HG03066 (cell line): ENCODE data around the gene GLG1.
A peak's percentile ranks its signal among the peaks of the same experiment; 100 is the strongest.
"Not testable (repeated sequence)": the region's sequence is repeated elsewhere in the genome, so short reads cannot be mapped to it uniquely, and the experiment has no call there.

Experiments used
- ATAC-seq: cut with Tn5 transposase; IDR thresholded peaks from one replicate; pipeline ENCODE4 v1.9.1; 2021; ENCODE audit warnings: low read depth; ENCODE audit not compliant: unreplicated experiment

The GLG1 gene

DNA sequence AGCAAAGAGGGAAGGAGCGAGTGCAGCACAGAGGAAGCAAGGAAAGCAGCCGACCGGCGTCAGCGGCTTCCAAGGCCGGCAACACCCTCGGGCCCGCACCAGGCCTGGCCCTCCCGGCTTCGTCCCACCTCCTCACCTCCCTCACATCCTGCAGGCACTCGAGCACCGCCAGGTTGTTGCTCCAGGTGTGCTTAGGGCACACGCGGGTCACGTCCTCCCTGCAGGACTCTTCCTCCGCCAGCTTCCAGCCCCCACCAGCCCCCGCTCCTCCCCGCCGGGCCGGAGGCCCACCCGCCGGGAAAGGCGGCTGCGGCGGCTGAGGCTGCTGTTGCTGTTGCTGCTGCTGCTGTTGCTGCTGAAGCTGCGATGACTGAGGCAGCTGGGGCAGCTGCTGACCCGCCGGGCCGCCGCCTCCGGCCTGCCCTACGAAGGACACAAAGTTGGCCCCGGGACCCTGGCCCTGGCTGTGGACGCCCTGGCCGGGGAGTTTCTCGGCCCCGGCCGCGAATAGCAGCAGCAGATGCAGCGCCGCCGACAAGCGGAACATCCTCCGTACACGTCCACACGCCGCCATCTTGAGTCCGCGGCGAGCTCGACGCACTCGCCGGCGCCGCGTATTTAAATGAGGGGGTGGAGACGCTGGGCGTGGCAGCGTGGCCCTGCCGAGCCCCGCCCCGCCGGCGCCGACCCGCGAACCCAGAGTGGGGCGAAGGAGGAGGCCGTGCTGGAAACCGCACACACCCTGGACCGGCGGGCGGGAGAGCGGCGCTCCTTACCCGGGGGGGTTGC, at the start of gene GLG1:
GLG1 (minus strand) TSS at position 594 of the 789 bp plus-strand sequence; CDS start at position 574, 20 bp downstream.
- peak; percentile 94 for ATAC-seq

DNA sequence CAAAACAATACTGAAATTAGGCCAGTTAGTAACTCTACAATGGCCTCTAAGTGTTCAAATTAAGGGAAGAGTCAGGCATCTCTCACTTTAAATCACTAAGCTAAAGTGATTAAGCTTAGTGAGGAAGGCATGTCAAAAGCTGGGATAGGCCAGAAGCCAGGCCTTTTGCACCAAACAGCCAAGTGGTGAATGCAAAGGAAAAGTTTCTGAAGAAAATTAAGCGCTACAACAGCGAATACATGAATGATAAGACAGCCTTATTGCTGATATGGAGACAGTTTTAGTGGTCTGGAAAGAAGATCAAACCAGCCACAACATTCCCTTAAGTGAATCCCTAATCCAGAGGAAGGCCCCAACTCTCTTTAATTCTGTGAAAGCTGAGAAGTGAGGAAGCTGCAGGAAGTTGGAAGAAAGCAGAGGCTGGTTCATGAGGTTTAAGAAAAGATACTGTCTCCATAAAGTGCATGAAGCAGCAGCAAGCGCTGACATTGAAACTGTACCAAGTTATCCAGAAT, 47.7 kb upstream of the GLG1 start:
- no peak for ATAC-seq

DNA sequence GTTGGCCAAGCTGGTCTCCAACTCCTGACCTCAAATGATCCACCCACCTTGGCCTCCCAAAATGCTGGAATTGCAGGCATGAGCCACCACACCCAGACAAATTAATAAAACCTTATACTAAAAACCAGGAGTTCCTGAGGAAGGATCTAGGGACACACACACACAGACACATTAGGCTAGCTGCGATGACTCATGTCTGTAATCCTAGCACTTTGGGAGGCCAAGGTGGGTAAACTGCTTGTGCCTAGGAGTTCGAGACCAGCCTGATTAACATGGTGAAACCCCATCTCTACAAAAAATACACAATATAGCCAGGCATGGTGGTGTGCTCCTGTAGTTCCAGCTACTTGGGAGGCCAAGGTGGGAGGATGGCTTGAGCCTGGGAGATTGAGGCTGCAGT, 46.0 kb upstream of the GLG1 start:
- ATAC-seq: not testable (repeated sequence)

DNA sequence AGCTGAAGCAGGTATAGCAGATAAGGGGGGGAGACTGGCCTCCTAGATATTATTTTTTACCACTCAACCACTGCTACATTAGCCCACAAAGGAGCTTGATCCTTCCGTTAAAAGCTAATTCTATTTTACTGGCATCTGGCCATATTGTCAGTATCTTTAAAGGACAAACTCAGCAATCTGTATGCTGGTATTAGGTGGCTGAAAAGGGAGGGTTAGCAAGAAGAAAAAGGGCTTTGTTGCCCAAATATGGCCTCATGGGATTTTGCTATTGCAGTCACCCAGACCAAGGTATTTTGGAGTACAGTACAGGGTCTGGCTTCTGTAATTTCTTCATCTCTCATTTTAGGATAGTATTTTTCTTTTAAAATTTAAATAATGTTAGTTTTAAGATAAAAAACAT, 45.3 kb upstream of the GLG1 start:
- no peak for ATAC-seq

DNA sequence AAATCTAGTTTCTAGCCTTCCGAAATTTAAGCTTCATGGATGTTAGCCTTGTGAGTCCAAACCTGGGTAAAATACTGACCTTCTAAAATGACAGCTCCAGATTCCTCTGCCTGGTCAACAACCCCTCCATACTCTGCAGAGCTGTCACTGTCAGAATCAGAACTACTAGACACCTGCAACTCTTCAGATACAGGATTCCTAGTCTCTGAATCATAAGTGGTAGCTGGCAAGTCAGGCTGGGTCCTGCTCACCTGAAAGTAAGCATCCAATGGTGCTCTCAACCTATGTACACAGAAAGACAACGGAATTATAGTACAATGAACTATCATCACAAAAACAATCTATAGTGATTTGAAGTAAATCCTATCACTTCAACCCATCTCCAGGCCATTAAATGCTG, 44.9 kb upstream of the GLG1 start:
- no peak for ATAC-seq

DNA sequence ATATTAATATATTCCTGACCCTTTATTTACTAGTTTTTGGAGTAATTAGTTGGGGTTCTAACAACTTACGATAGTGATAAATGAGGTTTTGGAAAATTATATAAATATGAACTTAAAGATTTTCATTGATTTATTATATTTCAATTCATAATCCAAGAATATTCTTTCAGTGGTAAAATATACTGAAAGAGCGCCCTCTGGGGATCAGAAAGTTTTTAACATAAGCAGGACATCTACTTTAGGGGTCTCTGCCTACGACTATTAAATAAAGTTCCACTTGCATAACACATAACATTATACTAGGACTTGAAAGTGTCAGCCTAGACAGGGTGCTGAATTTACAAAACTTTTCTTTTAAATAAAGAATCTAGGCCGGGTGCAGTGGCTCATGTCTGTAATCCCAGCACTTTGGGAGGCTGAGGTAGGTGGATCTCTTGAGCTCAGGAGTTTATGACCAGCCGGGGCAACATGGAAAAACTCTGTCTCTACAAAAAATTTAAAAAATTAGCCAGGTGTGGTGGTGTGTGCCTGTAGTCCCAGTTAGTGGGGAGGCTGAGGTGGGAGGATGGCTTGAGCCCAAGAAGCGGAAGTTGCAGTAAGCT, 44.2 kb upstream of the GLG1 start:
- no peak for ATAC-seq

DNA sequence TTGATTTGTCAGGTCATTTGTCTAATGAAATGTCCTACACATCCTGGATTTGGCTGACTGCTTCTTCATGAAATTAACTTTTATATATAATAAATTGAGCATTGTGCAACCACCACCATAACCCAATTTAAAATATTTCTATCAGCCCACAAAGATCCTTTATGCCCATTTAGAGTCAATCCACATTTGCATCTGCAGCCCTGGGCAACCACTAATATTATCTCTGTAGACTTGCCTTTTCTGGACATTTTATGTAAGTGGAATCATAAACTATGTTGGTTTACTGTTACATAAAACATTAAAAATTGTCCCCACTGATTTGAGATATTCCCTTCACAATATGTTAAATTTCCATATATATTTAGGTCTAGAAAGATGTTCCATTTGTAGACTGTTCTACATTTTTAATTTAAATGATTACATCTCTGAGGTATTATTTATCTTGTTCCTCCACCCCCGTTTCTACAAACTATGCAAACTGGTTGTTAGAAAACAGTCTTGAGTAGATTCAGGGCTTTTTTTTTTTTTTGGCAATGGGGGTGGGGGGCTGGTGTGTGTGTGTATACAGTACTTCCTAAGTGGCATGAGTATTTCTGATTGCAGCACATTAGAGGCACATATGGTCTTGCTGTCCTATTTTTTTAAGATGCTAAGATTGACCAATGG, 43.1 kb upstream of the GLG1 start:
- ATAC-seq: no peak

DNA sequence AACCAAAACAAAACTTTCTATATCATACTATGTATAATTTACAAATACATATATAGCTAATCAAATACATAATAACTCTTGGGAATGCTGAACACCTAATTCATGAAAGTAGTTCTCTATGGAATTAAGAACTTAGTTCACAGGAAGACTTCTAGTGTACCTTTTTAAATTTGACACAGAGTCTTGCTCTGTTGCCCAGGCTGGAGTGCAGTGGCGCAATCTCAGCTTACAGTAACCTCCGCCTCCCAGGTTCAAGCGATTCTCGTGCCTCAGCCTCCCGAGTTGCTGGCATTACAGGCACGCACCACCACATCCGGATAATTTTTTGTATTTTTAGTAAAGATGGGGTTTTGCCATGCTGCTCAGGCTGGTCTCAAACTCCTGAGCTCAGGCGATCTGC, 35.1 kb upstream of the GLG1 start:
- ATAC-seq: no peak

DNA sequence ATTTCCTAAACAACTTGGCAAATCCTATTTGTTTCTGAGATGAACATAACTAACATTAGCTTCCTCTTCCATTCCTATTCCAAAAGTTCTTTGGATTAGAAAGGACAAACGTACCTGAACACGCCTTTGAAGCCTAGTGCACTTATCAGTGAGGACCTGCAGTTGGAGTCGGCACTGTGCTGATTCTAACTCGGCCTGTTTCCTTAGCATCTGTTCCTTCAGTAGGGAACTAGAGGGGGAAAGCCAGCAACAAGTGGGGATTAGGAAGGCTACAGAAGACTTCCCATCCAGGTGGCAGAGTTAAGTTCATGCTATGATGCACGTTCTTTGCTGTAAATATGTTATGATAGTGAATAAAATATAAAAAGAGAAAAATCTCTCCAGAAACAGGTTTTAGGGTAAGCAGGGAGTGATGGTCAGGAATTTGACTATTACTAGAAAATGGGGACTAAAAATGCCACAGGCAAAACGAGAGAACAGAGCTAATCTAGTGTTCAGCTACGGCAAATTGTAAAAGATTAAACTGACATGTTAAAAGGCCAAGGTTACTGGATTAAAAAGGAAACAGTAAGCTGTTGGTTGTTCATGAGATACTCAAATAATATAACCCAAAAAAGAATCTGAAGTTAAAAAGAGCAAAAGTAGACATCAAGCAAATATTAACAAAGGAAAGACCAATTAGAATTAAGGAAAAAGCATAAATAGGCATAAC, 31.0 kb upstream of the GLG1 start:
- ATAC-seq: no peak

DNA sequence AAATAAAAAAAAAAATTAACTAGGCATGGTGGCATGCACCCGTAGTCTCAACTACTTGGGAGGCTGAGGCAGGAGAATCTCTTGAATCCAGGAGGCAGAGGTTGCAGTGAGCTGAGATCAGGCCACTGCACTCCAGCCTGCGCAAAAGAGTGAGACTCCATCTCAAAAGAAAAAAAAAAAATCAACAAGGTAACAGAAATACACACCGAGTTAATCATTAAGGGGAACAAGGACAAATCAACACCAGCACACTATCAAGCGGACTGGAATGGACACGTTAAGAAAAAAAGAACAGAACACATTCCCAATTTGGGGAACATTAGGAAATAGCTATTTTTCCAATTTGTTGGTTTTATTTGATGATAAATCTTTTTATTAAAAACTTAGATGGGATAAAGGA, 28.4 kb upstream of the GLG1 start:
- ATAC-seq: no peak

DNA sequence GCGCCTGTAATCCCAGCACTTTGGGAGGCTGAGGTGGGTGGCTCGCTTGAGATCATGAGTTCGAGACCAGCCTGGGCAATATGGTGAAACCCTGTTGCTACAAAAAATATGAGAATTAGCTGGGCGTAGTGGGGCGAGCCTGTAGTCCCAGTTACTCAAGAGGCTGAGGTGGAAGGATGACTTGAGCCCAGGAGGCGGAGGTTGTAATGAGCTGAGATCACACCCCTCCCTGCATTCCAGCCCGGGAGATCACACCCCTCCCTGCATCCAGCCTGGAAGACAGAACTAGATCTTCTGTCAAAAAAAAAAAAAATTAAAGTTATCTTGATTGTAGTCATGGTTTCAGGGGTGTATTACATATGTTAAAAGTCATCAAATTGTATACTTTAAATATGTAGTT, 26.8 kb upstream of the GLG1 start:
- no peak for ATAC-seq

DNA sequence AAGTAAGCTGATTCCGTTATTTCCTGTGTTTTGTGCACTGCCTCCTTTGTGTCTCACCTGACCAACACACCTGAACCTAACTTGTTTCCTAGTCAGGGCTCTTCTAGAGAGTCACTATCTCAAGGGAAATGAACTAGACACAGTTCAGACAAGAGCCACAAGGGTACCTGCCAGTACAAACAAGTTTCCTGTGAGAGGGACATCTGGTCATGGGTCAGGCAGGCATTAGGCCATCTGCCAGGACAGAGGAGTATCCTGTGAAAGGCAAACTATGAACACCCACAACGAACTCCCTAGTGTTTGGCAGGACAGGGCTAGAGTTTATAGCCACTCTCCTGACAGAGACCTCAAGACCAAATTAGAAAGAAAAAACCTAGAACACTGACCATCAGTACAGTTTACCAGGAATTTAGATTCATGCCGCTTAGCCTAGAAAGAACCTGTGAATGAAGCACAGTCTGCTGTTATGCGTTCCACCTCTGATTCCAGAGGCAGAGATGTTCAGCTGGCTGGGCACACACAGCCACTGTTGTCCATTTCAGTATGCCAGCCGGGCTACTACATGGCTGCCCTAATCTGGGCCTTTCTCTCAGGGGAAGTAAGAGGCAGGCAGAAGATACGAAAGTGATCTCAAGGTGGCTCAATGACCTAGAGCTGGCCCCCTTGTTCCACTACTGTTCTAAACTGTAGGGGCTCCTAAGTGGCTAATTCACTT, 20.7 kb upstream of the GLG1 start:
- no peak for ATAC-seq

DNA sequence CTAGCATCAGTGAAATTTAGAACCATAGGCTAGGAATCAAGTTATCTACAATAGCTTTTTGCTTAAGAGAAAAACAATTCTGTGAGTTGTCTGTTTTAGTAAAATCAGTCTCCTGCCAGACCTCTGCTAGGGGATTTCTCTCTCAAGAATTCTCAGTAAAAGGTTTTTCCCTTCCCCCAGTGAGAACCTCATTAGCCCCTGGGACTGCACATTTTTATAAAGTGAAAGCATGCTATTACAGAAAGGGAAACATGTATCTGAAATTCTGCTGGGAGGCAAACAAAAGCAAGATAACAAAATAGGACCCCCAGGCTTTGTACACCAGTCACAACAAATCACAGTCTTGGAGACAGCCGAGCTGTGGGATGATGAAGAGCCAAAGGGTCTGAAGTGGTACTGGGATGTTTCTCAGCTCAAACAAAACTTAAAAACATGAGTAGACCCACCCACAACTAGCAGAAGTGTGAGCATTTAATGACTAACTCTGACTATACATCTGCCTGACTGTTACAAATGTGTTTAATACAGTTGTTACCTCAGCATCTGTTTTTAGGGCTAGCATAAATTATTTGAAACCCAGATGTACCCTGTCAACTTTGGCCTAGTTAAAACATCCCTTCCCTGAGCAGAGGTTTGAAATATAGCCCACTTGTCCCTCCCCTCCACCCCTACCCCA, 20.0 kb upstream of the GLG1 start:
- ATAC-seq: no peak

DNA sequence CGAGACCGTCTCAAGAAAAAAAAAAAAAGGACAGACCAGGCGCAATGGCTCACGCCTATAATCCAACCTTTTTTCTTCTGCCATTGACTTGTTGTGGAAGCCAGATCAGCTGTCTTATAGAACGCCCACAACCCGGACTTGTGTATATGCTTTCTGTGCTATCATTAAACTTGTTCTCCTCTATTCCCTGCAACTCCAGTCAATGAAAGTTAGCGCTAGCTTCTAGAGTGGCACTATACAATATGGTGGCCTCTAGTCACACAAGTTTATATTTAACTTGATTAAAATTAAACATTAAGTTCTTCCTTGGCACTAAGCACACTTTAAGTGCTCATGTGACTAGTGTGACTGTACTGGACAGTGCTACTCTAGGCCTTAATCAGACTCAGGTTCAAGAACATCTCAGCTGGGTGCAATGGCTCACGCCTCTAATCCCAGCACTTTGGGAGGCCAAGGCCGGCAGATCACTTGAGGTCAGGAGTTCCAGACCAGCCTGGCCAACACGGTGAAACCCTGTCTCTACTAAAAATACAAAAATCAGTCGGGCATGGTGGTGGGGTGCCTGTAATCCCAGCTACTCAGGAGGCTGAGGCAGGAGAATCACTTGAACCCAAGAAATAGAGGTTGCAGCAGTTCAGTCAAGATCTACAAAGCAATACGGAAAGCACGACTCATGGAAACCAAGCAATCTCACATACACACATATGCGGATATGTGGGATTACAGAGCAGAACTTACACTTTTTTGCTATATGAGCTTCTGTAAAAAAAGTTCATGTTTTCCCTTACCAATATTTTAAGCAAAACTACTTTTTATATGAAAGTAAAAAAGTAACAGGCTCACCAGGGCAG, 18.8 kb upstream of the GLG1 start:
- no peak for ATAC-seq

DNA sequence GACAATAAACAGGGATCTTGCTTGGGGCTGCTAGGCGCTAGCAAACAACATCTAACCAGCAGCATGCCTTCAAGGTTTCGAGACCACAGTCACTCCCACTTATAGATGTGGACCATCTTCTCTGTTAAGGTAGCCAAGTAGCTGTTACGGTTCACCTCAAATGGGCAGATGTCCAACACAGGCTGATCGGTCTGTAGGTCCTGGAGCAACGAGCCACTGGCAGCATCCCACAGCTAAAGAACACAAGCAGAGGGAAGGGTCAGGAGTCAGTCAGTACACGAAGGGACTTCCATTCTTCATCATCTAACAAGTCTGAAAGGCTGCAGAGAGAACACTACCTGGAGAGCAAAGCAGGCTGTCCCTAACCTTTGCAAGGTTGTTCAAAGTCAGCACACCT, 16.9 kb upstream of the GLG1 start:
- ATAC-seq: no peak

DNA sequence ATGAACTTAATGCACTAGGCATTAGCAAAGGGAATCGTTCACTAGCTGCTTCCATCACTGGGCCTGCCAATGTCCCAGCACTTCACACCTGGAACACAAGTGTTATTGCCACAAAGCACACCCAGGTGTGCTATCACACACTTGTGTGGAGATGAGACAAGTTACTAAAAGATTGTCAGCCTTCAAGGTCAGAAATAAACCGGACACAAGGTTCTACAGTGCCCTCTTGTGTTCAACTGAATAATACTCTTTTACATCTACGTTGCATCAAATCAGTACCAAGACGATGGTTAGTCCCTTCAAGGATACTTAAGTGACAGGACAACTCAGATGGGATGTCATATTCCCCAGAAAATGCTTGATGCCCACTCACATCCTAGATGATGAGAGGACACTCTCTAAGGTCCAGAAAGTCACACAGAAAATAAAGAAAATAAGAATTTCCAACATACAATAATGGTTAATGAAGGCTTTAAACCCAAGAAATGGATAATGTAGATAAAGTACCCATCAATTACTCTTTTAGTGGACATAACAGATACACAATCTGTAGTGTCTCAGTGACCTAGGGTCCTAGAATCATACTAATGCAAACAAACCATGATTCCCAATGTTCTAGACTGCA, 16.4 kb upstream of the GLG1 start:
- no peak for ATAC-seq

DNA sequence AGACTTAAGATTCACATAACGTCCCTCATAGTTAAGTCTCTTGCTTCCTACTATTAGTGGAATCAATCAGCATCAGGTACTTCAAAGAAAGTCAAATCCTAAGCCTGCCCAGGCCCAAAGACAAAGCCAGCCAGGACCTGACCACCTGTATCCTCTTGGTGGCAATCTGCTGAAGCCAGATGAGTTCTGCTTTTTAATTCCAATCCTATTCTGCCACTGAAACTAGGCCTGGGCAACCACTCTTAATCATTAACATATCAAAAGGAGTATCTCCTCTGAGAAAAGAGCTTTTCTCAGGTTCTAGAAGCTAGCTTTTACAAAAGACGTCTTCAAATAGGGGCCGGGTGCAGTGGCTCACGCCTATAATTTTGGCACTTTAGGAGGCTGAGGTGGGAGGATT, 15.1 kb upstream of the GLG1 start:
- no peak for ATAC-seq

DNA sequence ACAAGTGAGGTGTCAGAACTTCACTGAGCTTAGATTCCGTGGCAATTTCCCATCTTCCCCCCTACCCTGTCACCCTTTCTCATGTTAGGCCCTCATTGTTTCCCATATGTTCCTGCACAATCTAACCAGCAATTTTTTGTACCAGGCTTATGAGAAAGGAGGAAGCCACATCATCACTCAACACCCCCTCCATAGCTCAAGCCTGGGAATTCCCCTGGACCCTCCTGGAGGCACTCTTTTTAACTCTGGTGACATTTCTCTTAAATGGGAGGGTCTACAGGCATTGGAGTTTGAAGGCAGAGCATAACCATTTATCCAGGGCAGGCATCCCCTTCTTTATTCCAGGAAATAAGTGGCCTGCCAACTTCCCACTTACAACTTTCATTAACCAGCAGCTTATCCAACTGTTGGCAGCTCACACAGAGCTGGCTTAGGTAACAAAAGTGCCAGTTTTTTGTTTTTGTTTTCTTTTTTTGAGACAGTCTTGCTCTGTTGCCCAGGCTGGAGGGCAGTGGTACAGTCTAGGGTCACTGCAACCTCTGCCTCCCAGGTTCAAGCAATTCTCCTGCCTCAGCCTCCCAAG, 10.4 kb upstream of the GLG1 start:
- ATAC-seq: no peak
